SK-N-MC (cell line): Measurements from ENCODE around the gene CHRNA1.

ENCODE experiments used
- DNase-seq: peaks from one replicate; pipeline ENCODE4 v3.0.0-alpha.2; 2011; ENCODE audit warnings: low read depth, low spot score
- H3K27ac ChIP-seq: fragments of 200-600 bp; sonication (generic); 2 replicates; pipeline ENCODE4 v1.5.1; 2016; ENCODE audit warnings: mixed run types
- H3K36me3 ChIP-seq: fragments of 200-600 bp; sonication (generic); 2 replicates; pipeline ENCODE4 v1.6.1; 2017; ENCODE audit warnings: antibody characterized with exemption, low read length, mixed read lengths; ENCODE audit not compliant: insufficient read depth
- H3K4me3 ChIP-seq: fragments of 200-600 bp; sonication (generic); 2 replicates; pipeline ENCODE4 v1.5.1; 2016
- H3K9ac ChIP-seq: fragments of 200-600 bp; sonication (generic); 2 replicates; pipeline ENCODE4 v1.8.0; 2017; ENCODE audit warnings: mixed run types, mixed read lengths; ENCODE audit not compliant: insufficient read length
- H3K9me3 ChIP-seq: fragments of 200-600 bp; sonication (generic); 2 replicates; pipeline ENCODE4 v1.6.1; 2017; ENCODE audit warnings: low read depth, mild to moderate bottlenecking, antibody characterized with exemption, low read length, moderate library complexity, mixed read lengths
- EZH2 ChIP-seq: fragments of 200-600 bp; sonication (generic); IDR thresholded peaks from one replicate; pipeline ENCODE4 v1.6.1; 2017; ENCODE audit warnings: antibody characterized with exemption
- FOXP2 ChIP-seq: optimal IDR thresholded peaks from 2 replicates; pipeline ENCODE3; 2011; ENCODE audit warnings: mild to moderate bottlenecking, moderate library complexity; ENCODE audit not compliant: insufficient read depth; ENCODE audit errors: extremely low read length, control extremely low read depth
- POLR2AphosphoS5 ChIP-seq: IDR thresholded peaks from 2 replicates; pipeline ENCODE4 v1.6.1; 2012; ENCODE audit warnings: mild to moderate bottlenecking, low read depth, low read length, borderline replicate concordance

CHRNA1 gene

GRCh38 chr2:174786066-174786725, 21.9 kb upstream of the CHRNA1 start:
- no peak overlapping the region for H3K4me3 ChIP-seq
- H3K9me3 ChIP-seq = no peaks in the 10 kb centered on the region
- no peak for TF ChIP-seq EZH2
- no peak for TF ChIP-seq FOXP2
- no peak for TF ChIP-seq POLR2AphosphoS5
- no peak overlapping the region for H3K9ac ChIP-seq
- H3K27ac ChIP-seq = no peak overlapping the region
- DNase-seq = no peak
- no peaks in the 10 kb centered on the region for H3K36me3 ChIP-seq

- H3K27ac ChIP-seq = no peak overlapping the region
- H3K9me3 ChIP-seq = no peaks in the 10 kb centered on the region
- H3K36me3 ChIP-seq = no peaks in the 10 kb centered on the region
- TF ChIP-seq FOXP2 (no peak), POLR2AphosphoS5 (no peak), EZH2 (no peak)
- no peak for DNase-seq
- H3K9ac ChIP-seq = no peak overlapping the region
- no peak overlapping the region for H3K4me3 ChIP-seq
Measured at GRCh38 chr2:174785481-174785880, 21.2 kb upstream of the CHRNA1 start.

GRCh38 chr2:174784909-174785308, 20.6 kb upstream of the CHRNA1 start:
- H3K4me3 ChIP-seq = no peak overlapping the region
- H3K9me3 ChIP-seq = no peaks in the 10 kb centered on the region
- TF ChIP-seq EZH2 (no peak), FOXP2 (no peak), POLR2AphosphoS5 (no peak)
- DNase-seq = no peak
- no peak overlapping the region for H3K9ac ChIP-seq
- H3K27ac ChIP-seq = no peak overlapping the region
- no peaks in the 10 kb centered on the region for H3K36me3 ChIP-seq

- Histone ChIP-seq H3K4me3 (no peak overlapping the region), H3K36me3 (no peaks in the 10 kb centered on the region), H3K9ac (no peak overlapping the region), H3K27ac (no peak overlapping the region), H3K9me3 (no peaks in the 10 kb centered on the region)
- TF ChIP-seq EZH2 (no peak), POLR2AphosphoS5 (no peak), FOXP2 (no peak)
- DNase-seq = no peak
Measured at GRCh38 chr2:174784316-174784715, 20.0 kb upstream of the CHRNA1 start.

GRCh38 chr2:174781996-174782395, 17.7 kb upstream of the CHRNA1 start:
- no peak overlapping the region for H3K4me3 ChIP-seq
- no peak for DNase-seq
- H3K27ac ChIP-seq = no peak overlapping the region
- no peaks in the 10 kb centered on the region for H3K36me3 ChIP-seq
- no peak for TF ChIP-seq POLR2AphosphoS5
- no peak for TF ChIP-seq EZH2
- TF ChIP-seq FOXP2 = no peak
- H3K9ac ChIP-seq = no peak overlapping the region
- no peaks in the 10 kb centered on the region for H3K9me3 ChIP-seq

GRCh38 chr2:174781298-174781697, 17.0 kb upstream of the CHRNA1 start:
- DNase-seq = no peak
- TF ChIP-seq EZH2 (no peak), POLR2AphosphoS5 (no peak), FOXP2 (no peak)
- no peaks in the 10 kb centered on the region for H3K9me3 ChIP-seq
- H3K36me3 ChIP-seq = no peaks in the 10 kb centered on the region
- no peak overlapping the region for H3K27ac ChIP-seq
- no peak overlapping the region for H3K4me3 ChIP-seq
- H3K9ac ChIP-seq = no peak overlapping the region

GRCh38 chr2:174780856-174781255, 16.6 kb upstream of the CHRNA1 start:
- H3K9me3 ChIP-seq = no peaks in the 10 kb centered on the region
- no peaks in the 10 kb centered on the region for H3K36me3 ChIP-seq
- no peak overlapping the region for H3K4me3 ChIP-seq
- H3K27ac ChIP-seq = no peak overlapping the region
- TF ChIP-seq POLR2AphosphoS5 = no peak
- no peak for TF ChIP-seq EZH2
- TF ChIP-seq FOXP2 = no peak
- DNase-seq = no peak
- H3K9ac ChIP-seq = no peak overlapping the region

- H3K36me3 ChIP-seq = no peaks in the 10 kb centered on the region
- TF ChIP-seq EZH2 (no peak), POLR2AphosphoS5 (no peak), FOXP2 (no peak)
- DNase-seq = no peak
- no peak overlapping the region for H3K4me3 ChIP-seq
- no peaks in the 10 kb centered on the region for H3K9me3 ChIP-seq
- H3K9ac ChIP-seq = no peak overlapping the region
- no peak overlapping the region for H3K27ac ChIP-seq
Measured at GRCh38 chr2:174780191-174780840, 16.0 kb upstream of the CHRNA1 start.
